Endothelial cell of umbilical vein (primary cell): ENCODE data around the gene TFIP11. TPM values are rescaled to one million over a fixed set of nuclear protein-coding genes. Genes with fewer than 3 reads are reported as not detected.

Experiments
- BruUV-seq: library from RNA; stranded (reverse); fragments of 400-500 nt; replicated peaks from 2 replicates; lab custom pipeline; 2021; lab: Mats Ljungman, UMichigan
- CTCF ChIA-PET: fragments of 300-600, 350-600 bp; sonication (Branson Sonifier 250); formaldehyde crosslinking; loops from one replicate; lab custom pipeline; 2021; ENCODE audit warnings: antibody characterized with exemption, inconsistent platforms; lab: Charles Lee
- POLR2A ChIA-PET: fragments of 300-600, 350-600 bp; sonication (Branson Sonifier 250); formaldehyde crosslinking; loops from one replicate; lab custom pipeline; 2021; ENCODE audit warnings: antibody characterized with exemption, inconsistent platforms; lab: Charles Lee
- DNase-seq: peaks from one replicate; pipeline ENCODE4 v3.0.0-alpha.2; 2011; ENCODE audit warnings: low read depth, low spot score
- FAIRE-seq: peaks from 2 replicates; lab custom pipeline; 2011; peaks lifted over from hg19 to GRCh38; lab: Jason Lieb, UNC
- H2AFZ ChIP-seq: 2 replicates; pipeline ENCODE4 v1.6.0; 2012; ENCODE audit warnings: low read depth, low read length, control low read depth, inconsistent platforms
- H3K27ac ChIP-seq: 2 replicates; pipeline ENCODE4 v1.5.1; 2011; ENCODE audit warnings: low read depth, mild to moderate bottlenecking, control low read depth, low read length, moderate library complexity; ENCODE audit not compliant: insufficient read depth
- H3K27me3 ChIP-seq, 2 experiments: 2 replicates each; pipeline versions ENCODE4 v1.6.0 to v1.6.1; 2011; ENCODE audit warnings: low read length in 2 of 2, mixed read lengths in 1 of 2; ENCODE audit not compliant: control insufficient read depth in 2 of 2, insufficient read depth in 2 of 2
- H3K36me3 ChIP-seq, 2 experiments: 2 replicates in 1 of 2; 3 replicates in 1 of 2; pipeline ENCODE4 v1.5.1; 2011; ENCODE audit warnings: low read length in 2 of 2, mild to moderate bottlenecking in 1 of 2, moderate library complexity in 1 of 2; ENCODE audit not compliant: control insufficient read depth in 2 of 2, insufficient read depth in 2 of 2; ENCODE audit errors: extremely low read depth in 1 of 2
- H3K4me1 ChIP-seq: 3 replicates; pipeline ENCODE4 v1.5.1; 2011; ENCODE audit warnings: mild to moderate bottlenecking, low read length; ENCODE audit not compliant: control insufficient read depth, insufficient read depth; ENCODE audit errors: extremely low read depth
- H3K4me2 ChIP-seq: 2 replicates; pipeline ENCODE4 v1.6.1; 2011; ENCODE audit warnings: low read length, control low read depth, mixed read lengths; ENCODE audit not compliant: insufficient read depth
- H3K4me3 ChIP-seq, 3 experiments: fragments of 200-600 bp in 1 of 3; sonication (generic), shearing (Covaris generic) in 1 of 3; replicated peaks in 1 of 3; 2 replicates each; pipeline ENCODE4 v1.5.1; 2011 to 2016; ENCODE audit warnings: control low read depth in 3 of 3, low read length in 3 of 3, mild to moderate bottlenecking in 2 of 3, inconsistent platforms in 1 of 3, low read depth in 1 of 3, moderate library complexity in 1 of 3; ENCODE audit not compliant: insufficient read depth in 1 of 3
- H3K79me2 ChIP-seq: 2 replicates; pipeline ENCODE4 v1.6.0; 2012; ENCODE audit warnings: low read length, inconsistent platforms; ENCODE audit not compliant: control insufficient read depth, insufficient read depth
- H3K9ac ChIP-seq: replicated peaks from 2 replicates; pipeline ENCODE3; 2011; ENCODE audit warnings: low read length, control low read depth; ENCODE audit not compliant: insufficient read depth; ENCODE audit errors: extremely low read depth
- H3K9me1 ChIP-seq: replicated peaks from 3 replicates; pipeline ENCODE4 v1.6.0; 2011; ENCODE audit warnings: mild to moderate bottlenecking, low read length; ENCODE audit not compliant: control insufficient read depth, insufficient read depth; ENCODE audit errors: extremely low read depth
- H3K9me3 ChIP-seq: replicated peaks from 2 replicates; pipeline ENCODE4 v1.5.1; 2012; ENCODE audit warnings: low read length, inconsistent platforms; ENCODE audit not compliant: control insufficient read depth, insufficient read depth
- H4K20me1 ChIP-seq: replicated peaks from 2 replicates; pipeline ENCODE3; 2011; ENCODE audit warnings: mild to moderate bottlenecking, low read length; ENCODE audit not compliant: control insufficient read depth, insufficient read depth; ENCODE audit errors: extremely low read depth
- EZH2 ChIP-seq: IDR thresholded peaks from 2 replicates; pipeline ENCODE4 v1.6.1; 2012; ENCODE audit warnings: borderline replicate concordance, low read depth, mild to moderate bottlenecking, moderate library complexity, low read length, inconsistent platforms; ENCODE audit not compliant: severe bottlenecking
- FOS ChIP-seq: IDR thresholded peaks from 2 replicates; pipeline ENCODE4 v1.6.1; 2011; ENCODE audit warnings: mild to moderate bottlenecking, low read length, moderate library complexity, borderline replicate concordance; ENCODE audit not compliant: insufficient read depth
- GATA2 ChIP-seq: IDR thresholded peaks from 2 replicates; pipeline ENCODE4 v1.7.0; 2011; ENCODE audit warnings: low read depth, mild to moderate bottlenecking, moderate library complexity, mixed read lengths, low read length; ENCODE audit not compliant: insufficient read length, insufficient read depth
- JUN ChIP-seq: IDR thresholded peaks from 2 replicates; pipeline ENCODE4 v1.6.1; 2011; ENCODE audit warnings: borderline replicate concordance, low read depth; ENCODE audit not compliant: insufficient read length, insufficient read depth
- MAX ChIP-seq: IDR thresholded peaks from 2 replicates; pipeline ENCODE4 v1.6.1; 2011; ENCODE audit not compliant: insufficient read depth, insufficient read length
- MYC ChIP-seq: IDR thresholded peaks from one replicate; pipeline ENCODE4 v1.6.1; 2011; ENCODE audit warnings: mild to moderate bottlenecking, low read depth, low read length
- POLR2A ChIP-seq: IDR thresholded peaks from 2 replicates; pipeline ENCODE4 v1.6.1; 2012; ENCODE audit warnings: low read depth, mild to moderate bottlenecking, control low read depth, low read length
- POLR2AphosphoS5 ChIP-seq: IDR thresholded peaks from 2 replicates; pipeline ENCODE4 v1.6.1; 2012; ENCODE audit warnings: low read depth, mild to moderate bottlenecking, control low read depth, low read length, moderate library complexity; ENCODE audit not compliant: insufficient read depth
- dilution Hi-C: fragments of 300-500 bp; cut with MboI; formaldehyde crosslinking; loops from one replicate; pipeline ENCODE4 v1.15.0; 2019; ENCODE audit warnings: low sequenced_read_pairs; ENCODE audit not compliant: extremely low pct_ligation_motif_present
- intact Hi-C: fragments of 100-400 bp; cut with micrococcal nuclease; formaldehyde crosslinking; loops from one replicate; pipeline ENCODE4 v1.10.0; 2022
- polyA plus RNA-seq, 4 experiments: library from polyadenylated mRNA; depleted of rRNA in 3 of 4; stranded (reverse) in 3 of 4; unstranded in 1 of 4; fragments of >200 nt; gene quantifications; 2 replicates each; pipeline versions ENCODE4 v1.2.1 to v1.2.3, GENCODE V29; 2011 to 2012; ENCODE audit warnings: missing spikeins in 1 of 4
- total RNA-seq: library from RNA; stranded (reverse); gene quantifications from 2 replicates; pipeline ENCODE4 v1.2.3, GENCODE V29; 2021
- TF ChIP-seq, protein P1 (sequence below), 2 donors: IDR thresholded peaks; 1 replicate in 1 of 2; 2 replicates in 1 of 2; pipeline ENCODE4 v1.5.1; 2011; ENCODE audit warnings: low read length in 2 of 2, mild to moderate bottlenecking in 2 of 2, moderate library complexity in 2 of 2, control low read depth in 1 of 2, inconsistent platforms in 1 of 2, low read depth in 1 of 2; ENCODE audit not compliant: insufficient read depth in 1 of 2; ENCODE audit errors: extremely low read depth in 1 of 2

The TFIP11 gene
- total and polyA plus RNA-seq, 2 donors (not counting 3 experiments of a cell fraction or from before 2014, with no cell fraction given) = 35.7 to 54.9 TPM

GRCh38 chr22:26534171-26534855 is 22.0 kb upstream of the TFIP11 start:
- CTCF ChIA-PET = no interaction called here
- dilution Hi-C loops = no loop called here
- H3K4me2 ChIP-seq = no peak overlapping the region

GRCh38 chr22:26529345-26529744 is 17.1 kb upstream of the TFIP11 start:
- Histone ChIP-seq H3K9me3 (no peaks in the 10 kb centered on the region), H3K9ac (no peak overlapping the region), H3K27ac (no peak overlapping the region), H3K9me1 (no peaks in the 10 kb centered on the region), H2AFZ (no peak overlapping the region), H3K4me3 (no peak overlapping the region), H3K27me3 (no peaks in the 10 kb centered on the region), H3K36me3 (peaks cover 0 to 14% of the 10 kb centered on the region in 2 experiments), H3K4me1 (no peaks in the 10 kb centered on the region), H3K4me2 (no peak overlapping the region), H4K20me1 (no peaks in the 10 kb centered on the region), H3K79me2 (no peaks in the 10 kb centered on the region)
- intact Hi-C loops = no loop called here
- DNase-seq (no peak), FAIRE-seq (no peak)
- dilution Hi-C loops = no loop called here
- CTCF ChIA-PET = no interaction called here
- BruUV-seq = no TSS peak
- TF ChIP-seq JUN (no peak), POLR2AphosphoS5 (no peak), EZH2 (no peak), GATA2 (no peak), FOS (no peak), MAX (no peak), POLR2A (no peak), MYC (no peak)
- TF ChIP-seq, protein P1, sequence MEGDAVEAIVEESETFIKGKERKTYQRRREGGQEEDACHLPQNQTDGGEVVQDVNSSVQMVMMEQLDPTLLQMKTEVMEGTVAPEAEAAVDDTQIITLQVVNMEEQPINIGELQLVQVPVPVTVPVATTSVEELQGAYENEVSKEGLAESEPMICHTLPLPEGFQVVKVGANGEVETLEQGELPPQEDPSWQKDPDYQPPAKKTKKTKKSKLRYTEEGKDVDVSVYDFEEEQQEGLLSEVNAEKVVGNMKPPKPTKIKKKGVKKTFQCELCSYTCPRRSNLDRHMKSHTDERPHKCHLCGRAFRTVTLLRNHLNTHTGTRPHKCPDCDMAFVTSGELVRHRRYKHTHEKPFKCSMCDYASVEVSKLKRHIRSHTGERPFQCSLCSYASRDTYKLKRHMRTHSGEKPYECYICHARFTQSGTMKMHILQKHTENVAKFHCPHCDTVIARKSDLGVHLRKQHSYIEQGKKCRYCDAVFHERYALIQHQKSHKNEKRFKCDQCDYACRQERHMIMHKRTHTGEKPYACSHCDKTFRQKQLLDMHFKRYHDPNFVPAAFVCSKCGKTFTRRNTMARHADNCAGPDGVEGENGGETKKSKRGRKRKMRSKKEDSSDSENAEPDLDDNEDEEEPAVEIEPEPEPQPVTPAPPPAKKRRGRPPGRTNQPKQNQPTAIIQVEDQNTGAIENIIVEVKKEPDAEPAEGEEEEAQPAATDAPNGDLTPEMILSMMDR (IDR thresholded peaks at IDR 0.05; ENCODE audit: extremely low read depth in 1 of 2, insufficient read depth in 1 of 2, low read depth in 1 of 2, low read length in 2 of 2) = no peak
- POLR2A ChIA-PET = no interaction called here

More at GRCh38 chr22:26534171-26534855, 22.0 kb upstream of the TFIP11 start:
- no peaks in the 10 kb centered on the region for H4K20me1 ChIP-seq
- FAIRE-seq (no peak), DNase-seq (no peak)
- intact Hi-C loops = no loop called here
- no peaks in the 10 kb centered on the region for H3K9me1 ChIP-seq
- no peak overlapping the region for H3K4me3 ChIP-seq
- BruUV-seq = no TSS peak
- no peaks in the 10 kb centered on the region for H3K27me3 ChIP-seq
- H3K9me3 ChIP-seq = no peaks in the 10 kb centered on the region
- no peak overlapping the region for H3K9ac ChIP-seq
- H3K36me3 ChIP-seq = peaks cover 0 to 27% of the 10 kb centered on the region in 2 experiments
- POLR2A ChIA-PET = no interaction called here
- H3K79me2 ChIP-seq = no peaks in the 10 kb centered on the region
- H3K27ac ChIP-seq = no peak overlapping the region
- no peaks in the 10 kb centered on the region for H3K4me1 ChIP-seq
- H2AFZ ChIP-seq = no peak overlapping the region
- TF ChIP-seq GATA2 (no peak), POLR2A (no peak), MAX (no peak), MYC (no peak), JUN (no peak)
